Measurements from ENCODE around the gene LY9. TPM values are rescaled to one million over a fixed set of nuclear protein-coding genes. Genes with fewer than 3 reads are reported as not detected.

The LY9 gene
- total RNA-seq, 1 experiment from 2014 or later: not detected

DNA sequence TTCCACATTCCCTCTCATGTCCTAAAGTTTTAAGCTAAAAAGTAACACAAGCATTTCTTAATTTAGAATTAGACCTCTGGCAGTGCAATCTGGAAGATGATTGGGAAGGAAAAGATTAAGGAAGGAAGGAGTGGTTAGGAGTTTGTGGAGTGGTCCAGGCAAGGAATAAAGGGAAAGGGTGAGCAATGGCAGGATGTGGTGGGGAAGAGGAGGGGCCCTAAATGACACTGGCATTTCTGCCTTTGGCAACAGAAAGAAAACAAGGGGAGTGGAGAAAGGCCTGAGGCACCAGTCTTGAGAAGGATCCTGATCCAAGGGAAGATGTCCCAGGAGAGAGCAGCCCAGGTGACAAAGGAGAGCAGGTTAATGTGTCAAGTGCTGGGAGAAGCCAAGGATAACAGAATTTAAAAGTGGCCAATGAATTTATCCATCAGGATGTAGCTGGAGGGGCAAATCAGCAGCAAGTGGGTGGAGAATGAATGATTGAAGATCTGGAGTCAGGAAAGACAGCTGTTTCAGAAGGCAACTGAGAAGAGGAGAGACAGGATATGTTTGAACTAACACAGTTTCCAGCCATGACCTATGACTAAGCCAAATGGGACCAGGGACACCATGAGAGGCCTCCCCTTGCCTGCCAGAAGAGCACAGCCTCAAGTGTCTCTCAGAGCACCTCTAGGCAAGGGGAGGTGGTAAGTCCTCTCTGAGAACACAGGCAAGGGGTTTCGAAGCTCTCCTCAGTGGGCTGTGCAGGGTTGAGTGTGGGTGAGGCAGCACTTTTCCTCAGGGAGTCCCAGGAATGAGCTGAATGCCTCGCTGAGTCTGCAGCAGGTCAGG is 20.9 kb upstream of the LY9 start:
- DNase-seq (ENCODE audit: low spot score): no peak

DNA sequence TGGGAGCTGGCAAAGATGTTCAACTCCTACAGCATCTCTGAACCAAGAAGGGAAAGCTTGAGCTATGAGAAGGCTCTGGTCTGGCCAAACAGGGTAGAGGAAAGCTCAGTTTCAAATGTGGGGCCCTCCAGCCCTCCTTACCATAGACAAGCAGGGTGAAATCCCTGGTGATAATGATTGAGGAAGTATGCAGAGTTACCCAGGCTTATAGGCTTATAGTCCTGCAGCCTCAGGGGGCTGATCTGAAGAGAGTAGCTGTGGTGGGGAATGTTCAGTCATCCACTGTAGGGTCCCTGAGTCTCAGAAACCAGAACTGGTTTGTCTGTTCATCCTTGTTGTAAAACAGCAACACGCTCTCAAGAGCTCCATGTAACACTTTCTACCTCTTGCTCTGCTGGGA is 19.8 kb upstream of the LY9 start:
- no peak for DNase-seq (ENCODE audit: low spot score)

DNA sequence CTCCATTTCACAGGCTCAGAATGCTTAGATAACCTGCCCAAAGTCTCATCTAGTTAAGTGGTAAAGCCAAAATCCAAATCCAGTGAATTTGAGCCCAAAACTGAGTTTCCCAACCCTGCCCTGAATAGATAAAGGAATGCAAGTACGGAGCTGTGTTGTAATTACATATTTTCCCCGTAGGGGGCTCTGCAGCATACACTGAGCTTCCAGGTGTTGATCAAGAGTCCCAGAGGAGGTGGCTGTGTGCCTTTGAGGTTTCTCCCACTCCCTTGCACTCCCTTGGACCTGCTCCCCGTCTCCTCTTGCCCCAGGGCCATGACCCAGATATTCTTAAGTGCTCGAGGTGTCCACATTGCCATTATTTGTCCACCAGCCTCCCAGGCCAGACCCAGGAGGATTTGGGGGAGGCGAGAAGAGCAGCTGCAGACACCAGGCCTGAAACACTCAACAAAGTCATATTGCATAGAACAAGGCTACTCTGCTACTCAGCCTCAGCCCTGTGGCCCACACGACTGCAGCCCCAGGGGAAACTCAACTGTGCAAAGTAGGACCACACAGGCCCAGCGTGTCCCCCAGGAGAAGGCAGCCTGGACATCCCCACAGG is 18.4 kb upstream of the LY9 start:
- DNase-seq (ENCODE audit: low spot score): peak; percentile 71

DNA sequence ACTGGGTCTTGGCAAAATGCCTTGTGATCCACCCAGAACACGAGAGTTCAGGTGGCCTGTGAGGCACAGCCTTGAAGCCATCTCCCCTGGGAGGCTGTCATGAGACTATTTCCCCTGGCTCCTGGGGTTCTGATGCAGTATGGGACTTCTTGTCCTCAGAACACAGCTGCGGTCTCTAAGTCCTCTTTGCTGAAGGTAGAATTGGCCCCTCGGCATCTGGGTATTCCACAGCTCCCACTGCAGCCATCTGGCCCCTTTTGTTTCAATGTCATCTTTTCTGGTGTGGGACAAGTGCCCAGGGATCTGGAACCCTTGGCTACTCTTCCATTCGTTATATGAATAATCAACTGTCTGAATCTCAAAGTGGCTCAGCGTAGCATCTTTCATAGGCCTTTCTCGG is 17.0 kb upstream of the LY9 start:
- DNase-seq (ENCODE audit: low spot score): no peak

DNA sequence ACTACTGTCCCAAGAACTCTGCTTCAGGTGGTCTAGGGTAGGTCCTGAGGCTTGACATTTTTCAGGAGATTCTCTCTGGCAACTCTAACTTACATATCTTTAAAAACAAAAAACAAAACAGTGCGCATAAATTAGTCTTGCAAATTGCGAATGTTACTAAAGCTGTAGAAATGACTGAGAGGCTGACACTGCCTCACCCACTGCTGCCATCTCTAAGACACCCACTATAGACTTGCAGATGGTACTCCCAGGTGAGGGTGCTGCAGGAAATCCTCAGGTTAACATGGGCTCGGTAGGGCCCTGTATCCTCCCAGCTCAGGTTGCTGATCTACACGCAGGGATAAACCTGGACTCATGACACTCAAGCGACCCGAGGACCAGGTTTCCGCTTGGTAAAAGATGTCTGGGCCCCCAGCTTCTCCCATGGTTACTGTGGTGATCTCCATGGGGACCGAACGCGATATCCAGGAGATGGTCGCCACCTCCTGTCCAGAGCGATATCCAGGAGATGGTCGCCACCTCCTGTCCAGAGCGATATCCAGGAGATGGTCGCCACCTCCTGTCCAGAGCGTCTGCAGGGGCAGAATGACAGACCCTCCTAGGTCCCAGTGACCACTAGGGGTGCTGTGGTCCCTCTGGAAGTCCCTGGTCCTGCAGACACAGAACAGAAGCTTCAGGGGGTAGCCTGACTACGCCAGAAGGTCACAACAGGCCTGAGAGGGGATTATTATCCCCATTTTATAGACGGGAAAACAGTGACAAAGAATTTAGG is 16.2 kb upstream of the LY9 start:
- DNase-seq (ENCODE audit: low spot score): peak; percentile 57

DNA sequence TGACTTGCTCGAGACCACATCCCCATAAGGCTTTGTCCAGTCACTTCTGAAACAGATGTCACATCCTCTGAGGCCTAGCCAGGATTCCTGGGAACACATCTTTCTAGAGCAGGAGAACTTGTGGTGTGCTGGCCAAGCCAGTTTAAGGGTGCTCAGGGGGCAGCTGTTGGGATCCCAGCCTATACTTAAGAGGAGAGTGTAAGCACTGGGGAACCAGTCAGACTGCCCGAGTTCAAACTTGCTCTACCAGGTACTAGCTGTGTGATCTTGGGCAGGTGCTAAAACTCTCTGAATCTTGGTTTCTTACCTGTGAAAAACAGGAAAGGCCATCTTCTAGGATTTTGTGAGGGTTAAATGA is 15.6 kb upstream of the LY9 start:
- DNase-seq (ENCODE audit: low spot score): peak; percentile 15

DNA sequence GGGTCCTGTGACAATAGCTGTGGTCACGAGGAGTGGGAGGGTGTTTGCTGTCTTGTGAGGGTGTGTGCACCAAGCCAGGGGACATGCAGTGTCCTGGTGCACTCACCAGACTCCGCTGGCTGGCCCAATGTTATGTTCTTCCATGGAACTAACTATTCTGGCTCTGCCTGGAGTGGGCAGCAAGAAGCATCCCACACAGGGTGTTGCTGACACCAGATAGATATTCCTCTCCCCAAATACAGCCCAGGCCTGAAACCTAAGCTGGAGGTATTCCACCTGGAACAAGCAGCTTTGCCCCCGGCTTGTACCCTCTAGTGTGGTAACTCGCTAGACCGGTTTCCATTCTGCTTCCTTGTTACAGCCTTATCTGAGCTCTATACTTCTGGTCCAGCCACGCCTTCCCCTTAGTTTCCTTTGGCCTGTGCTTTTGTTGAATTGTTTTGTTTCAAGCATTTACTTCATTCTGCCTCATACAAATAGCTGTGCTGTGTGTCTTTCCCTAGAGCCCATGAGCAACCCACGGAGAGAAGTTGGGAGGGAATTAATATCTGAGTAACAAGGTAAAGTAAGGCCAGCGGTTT is 14.7 kb upstream of the LY9 start:
- DNase-seq (ENCODE audit: low spot score): peak; percentile 87

DNA sequence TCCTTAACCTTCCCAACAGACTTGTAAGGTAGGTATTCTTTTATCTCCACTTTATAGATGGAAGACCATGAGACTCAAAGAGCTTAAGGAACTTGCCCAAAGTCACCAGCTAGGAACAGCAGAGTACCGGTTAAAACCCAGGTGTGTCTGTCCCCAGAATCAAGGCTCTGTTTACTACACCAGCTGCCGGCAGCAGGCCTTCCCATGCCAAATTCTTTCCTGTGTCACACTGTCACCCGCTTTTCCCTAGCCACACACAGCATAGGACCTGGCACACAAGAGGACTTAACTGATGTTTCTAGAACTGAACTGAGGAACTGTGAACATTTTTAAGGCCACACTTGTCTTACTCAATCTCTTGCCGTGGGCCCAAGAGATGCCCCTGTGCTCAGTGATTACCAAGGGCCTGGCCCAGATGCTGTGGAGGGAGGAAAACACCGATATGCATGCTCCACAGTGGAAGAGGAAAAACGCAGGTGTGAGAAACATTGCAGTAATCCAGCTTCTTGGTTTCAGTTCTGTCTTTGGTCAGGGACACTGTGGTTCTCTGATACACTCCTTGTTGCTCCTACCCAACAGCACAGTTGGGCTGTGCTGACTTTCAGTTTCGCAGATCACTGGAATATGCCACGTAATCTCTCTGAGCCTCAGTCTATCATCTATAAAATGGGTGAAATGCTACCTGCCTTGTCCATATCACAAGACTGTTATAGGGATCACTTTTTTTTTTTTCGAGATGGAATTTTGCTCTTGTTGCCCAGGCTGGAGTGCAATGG is 13.9 kb upstream of the LY9 start:
- no peak for DNase-seq (ENCODE audit: low spot score)

DNA sequence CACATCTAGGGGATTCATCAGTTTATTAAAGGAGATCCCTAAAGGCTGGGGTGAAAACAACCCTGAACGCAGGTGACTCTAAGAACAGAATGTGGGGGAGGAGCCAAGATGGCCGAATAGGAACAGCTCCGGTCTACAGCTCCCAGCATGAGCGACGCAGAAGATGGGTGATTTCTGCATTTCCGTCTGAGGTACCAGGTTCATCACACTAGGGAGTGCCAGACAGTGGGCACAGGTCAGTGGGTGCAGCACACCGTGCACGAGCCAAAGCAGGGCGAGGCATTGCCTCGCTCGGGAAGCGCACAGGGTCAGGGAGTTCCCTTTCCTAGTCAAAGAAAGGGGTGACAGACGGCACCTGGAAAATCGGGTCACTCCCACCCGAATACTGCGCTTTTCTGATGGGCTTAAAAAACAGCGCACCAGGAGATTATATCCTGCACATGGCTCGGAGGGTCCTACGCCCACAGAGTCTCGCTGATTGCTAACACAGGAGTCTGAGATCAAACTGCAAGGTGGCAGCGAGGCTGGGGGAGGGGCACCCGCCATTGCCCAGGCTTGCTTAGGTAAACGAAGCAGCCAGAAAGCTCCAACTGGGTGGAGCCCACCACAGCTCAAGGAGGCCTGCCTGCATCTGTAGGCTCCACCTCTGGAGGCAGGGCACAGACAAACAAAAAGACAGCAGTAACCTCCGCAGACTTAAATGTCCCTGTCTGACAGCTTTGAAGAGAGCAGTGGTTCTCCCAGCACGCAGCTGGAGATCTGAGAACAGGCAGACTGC is 12.8 kb upstream of the LY9 start:
- DNase-seq (ENCODE audit: low spot score): peak; percentile 31

DNA sequence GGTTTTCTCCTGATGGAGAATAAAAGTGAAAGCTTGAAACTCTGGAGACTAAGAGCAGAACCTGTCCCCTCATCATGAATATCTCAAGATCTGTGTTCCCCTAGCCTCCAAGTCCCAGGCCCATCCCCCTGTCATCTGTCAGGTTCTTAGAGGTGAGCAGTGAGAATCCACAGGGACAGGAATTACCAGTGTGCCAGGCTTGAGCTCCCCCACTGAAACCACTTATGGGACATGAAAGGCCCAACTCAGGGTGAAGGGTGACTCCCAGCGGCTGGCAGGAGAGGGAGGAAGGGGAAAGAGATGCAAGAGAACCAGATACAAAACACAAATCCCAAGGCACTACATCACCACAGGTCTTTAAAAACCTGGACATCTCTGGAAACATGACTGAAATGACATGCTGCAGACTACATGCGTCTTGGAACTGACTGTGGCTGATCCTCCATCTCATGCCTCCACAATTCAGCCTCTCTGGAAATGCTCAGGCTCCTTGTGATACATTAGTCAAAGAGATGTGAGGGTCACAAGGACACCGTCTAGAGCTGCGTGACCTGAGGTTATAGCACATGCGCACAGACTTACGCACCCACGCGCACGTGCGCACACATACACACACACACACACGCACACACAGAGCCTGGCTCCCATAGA is 6.8 kb upstream of the LY9 start:
- DNase-seq (ENCODE audit: low spot score): no peak

DNA sequence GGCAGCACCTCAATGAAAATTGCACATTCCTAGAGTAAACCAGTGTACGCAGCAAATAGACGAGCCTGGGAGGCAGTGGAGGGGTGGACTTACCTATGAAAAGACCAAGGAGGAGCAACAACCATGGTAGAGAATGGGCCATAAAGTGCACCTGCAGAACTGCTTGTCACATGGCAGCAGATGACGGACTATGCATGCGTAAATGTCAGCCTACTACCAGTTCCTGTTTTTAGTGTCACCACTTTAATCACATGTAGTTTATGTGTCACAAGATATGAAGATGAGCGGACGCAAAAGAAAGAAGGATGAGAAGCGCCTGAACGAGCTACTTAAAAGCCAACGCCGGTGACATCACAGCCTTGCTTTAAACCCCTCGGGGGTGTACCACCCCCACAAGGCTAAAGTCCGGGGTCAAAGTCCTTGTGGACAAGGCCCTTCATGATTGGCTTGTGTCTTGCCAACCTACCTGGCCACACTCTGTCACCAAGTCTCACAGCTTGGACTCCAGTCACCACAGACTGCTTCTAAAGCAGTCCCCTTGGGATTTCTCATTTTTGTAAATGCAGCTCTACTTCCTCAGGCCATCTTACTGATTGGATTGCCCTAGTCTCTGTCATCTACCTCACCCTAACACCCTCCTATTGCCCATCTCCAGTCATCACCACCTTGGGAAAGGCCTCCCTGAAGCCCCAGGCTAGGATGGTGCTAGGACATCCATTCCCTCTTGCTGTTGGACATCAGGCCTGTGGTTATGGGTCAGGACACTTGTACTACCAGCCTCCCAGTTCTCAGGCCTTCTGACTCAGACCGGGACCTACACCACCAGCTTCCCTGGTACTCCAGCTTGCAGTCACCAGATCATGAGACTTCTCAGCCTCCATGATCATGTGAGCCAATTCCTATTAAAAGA is 6.0 kb upstream of the LY9 start:
- no peak for DNase-seq (ENCODE audit: low spot score)

DNA sequence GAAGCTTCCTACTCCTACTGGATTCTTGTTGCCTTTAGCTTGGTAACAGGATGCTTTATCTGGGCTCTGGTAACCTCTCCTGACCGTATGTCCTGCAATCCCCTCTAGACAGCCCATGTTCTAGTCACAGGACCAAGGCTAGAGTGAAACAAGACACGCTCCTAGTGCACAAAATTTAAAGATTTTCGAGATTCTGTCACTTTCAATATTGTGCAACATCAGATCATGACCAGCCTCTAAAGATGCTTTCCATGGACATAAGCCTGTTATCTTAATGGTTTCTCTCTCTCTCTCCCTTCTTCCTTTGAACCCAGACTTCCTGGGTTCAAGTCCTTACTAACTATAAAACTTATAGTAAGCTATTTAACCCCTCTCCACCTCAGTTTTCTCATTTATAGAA is 1.6 kb upstream of the LY9 start:
- DNase-seq (ENCODE audit: low spot score): no peak

DNA sequence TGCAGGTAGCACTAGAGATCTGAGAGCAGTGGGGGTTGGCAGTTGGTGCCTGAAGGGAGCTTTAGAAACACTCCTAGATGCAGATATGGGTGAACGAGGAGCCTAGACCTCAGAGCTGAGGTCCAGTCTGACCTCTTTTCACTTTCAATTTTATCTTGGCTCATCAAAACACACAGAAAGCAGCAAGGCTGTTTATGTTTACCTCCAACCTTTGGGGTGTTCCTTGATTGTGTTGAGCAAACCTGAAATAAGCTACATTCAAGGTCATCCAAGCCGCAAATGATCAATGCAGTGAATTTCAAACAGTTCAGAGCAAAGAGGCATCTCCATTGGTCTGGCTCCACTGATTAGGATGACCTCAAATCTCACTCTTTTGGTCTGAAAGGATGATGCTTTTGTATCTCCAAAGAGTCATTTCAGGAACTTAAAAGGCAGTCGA is 1.3 kb downstream of the LY9 start:
- DNase-seq (ENCODE audit: low spot score): no peak

DNA sequence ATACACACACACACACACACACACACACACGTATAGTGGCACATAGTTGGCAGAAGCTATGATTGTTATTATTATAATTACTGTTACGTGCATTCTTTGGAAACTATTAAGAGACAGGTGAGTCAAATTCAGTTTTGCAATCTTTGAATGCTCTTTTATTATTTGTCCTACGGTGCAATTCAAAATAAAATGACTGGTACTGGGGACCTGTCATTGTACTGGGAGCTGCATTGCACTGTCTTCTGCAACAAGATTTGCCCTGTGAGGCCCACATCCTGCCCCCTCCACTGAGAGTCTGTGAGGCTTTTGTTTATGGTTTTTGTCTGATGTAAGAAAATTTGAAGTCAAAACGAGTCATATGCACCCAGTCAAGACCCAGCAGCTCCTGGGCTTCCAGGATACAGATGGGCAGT is 1.9 kb downstream of the LY9 start:
- no peak for DNase-seq (ENCODE audit: low spot score)

DNA sequence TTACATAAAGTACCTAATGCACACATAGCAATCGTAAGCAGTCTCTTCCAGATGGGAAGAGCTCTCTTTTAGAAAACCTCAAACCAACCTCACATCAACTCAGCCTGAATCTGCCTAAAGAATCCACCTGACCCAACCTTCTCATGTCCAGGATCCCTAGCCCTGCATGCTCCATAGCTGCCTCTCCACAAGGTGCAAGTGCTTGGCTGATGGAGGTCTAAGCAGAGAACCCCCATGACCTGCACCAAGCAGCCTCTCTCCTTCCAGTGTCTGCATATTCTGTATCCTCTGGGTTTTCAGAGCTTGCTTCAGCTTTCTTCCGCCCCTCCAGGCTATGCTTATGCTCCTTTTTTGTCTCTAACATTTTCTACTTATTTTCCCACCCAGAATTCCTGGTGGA is 2.5 kb downstream of the LY9 start:
- no peak for DNase-seq (ENCODE audit: low spot score)

DNA sequence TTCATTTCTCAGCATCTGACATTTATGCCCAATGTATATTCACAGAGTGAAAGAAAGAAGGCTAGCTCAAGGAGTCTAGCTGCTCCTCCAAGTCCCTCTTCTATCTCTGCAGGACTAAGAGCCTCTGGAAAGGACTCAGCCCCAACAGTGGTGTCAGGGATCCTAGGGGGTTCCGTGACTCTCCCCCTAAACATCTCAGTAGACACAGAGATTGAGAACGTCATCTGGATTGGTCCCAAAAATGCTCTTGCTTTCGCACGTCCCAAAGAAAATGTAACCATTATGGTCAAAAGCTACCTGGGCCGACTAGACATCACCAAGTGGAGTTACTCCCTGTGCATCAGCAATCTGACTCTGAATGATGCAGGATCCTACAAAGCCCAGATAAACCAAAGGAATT is 3.7 kb downstream of the LY9 start:
- no peak for DNase-seq (ENCODE audit: low spot score)

DNA sequence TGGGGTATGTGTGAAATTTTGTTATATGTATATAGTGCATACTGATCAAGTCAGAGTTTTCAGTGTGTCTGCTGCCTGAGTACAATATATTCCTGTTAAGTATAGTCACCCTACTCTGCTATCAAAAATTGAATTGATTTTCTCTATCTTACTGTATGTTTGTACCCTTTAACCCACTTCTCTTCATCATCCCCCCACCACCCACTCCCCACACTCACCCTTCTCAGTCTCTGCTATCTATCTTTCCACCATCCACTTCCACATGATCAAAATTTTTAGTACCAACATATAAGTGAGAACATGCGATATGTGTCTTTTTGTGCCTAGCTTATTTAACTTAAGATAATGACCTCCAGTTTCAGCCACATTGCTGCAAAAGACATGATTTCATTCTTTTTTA is 4.2 kb downstream of the LY9 start:
- no peak for DNase-seq (ENCODE audit: low spot score)

DNA sequence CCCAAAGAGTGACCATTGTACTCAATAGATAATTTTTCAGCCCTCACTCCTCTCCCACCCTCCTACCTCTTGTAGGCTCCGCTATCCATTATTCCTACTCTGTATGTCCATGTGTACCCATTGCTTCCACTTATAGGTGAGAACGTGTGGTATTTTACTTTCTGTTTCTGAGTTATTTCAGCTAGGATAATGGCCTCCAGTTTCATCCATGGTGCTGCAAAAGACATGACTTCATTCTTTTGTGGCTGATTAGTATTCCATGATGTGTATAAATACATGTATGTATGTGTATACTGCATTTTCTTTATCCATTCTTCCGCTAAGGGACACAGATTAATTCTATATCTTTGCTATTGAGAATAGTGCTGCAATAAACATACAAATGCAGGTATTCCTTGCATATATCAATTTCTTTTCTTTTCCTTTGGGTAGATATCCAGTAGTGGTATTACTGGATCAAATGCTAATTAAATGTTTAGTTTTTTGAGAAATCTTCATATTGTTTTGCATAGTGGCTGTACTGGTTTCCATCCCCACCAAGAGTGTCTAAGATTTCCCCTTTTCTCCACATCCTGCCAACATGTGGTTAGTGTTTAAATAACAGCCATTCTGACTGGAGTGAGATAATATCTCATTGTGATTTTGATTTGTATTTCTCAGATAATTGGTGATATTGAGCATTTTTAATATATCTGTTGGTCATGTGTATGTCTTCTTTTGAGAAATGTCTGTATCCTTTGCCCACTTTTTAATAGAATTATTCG is 4.9 kb downstream of the LY9 start:
- no peak for DNase-seq (ENCODE audit: low spot score)

Measured in HT-29 (cell line).